ENCODE data around the gene BARHL2.

BARHL2 gene

DNA sequence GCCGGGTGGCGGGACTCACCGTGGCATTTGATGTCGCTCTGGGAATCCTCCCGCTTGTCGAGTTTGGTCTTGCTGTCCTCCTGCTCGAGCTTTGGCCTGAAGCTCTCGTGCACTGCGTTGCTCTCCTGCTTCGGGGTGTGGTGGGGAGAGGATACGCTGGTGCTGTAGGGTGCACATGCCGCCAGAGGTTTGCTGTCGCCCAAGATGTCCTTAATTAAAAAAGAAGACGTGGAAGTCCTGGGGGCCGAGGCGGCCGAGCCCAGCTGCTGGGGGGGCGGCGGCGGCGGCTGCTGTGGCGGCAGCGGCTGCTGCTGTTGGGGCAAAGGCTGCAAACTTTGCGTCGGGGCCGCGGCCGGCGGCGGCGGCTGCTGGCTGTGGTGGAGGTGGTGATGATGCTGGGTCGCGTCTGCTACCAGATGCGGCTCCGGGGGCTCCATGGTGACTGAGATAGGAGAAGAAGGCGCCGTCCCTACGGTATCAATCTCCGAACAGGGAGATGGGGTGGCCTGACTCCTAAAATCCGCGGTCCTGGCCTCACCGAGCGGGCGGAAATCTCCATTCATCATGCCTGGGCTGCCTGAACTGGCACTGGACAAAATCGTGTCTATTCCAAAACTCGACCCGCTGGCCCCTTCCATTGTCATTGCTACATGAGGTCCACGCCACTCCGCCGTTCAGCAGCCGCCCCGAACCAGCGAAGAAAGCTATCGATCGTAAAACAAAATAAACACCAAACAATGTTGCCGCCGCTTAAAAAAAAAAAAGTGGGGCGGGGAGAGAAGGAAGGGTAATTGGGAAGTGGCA is at the start of gene BARHL2:
TSS of gene BARHL2 (minus strand) at position 751 of the 804 bp plus-strand sequence. CDS start at position 644, 107 bp downstream.
- DNase-seq, result no peak

- no peak for DNase-seq
These were observed 46.8 kb upstream of the BARHL2 start for GRCh38 chr1:90763930-90764329.

DNA sequence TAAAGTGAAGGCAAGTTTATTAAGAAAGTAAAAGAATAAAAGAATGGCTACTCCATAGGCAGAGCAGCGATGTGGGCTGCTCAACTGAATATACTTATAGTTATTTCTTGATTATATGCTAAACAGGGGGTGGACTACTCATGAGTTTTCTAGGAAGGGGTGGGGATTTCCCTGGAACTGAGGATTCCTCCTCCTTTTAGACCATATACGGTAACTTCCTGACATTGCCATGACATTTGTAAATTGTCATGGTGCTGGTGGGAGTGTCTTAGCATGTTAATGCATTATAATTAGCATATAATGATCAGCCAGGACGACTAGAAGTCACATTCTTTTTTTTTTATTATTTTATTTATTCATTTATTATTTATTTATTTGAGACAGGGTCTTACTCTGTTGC is 46.4 kb upstream of the BARHL2 start:
- DNase-seq, result no peak

DNA sequence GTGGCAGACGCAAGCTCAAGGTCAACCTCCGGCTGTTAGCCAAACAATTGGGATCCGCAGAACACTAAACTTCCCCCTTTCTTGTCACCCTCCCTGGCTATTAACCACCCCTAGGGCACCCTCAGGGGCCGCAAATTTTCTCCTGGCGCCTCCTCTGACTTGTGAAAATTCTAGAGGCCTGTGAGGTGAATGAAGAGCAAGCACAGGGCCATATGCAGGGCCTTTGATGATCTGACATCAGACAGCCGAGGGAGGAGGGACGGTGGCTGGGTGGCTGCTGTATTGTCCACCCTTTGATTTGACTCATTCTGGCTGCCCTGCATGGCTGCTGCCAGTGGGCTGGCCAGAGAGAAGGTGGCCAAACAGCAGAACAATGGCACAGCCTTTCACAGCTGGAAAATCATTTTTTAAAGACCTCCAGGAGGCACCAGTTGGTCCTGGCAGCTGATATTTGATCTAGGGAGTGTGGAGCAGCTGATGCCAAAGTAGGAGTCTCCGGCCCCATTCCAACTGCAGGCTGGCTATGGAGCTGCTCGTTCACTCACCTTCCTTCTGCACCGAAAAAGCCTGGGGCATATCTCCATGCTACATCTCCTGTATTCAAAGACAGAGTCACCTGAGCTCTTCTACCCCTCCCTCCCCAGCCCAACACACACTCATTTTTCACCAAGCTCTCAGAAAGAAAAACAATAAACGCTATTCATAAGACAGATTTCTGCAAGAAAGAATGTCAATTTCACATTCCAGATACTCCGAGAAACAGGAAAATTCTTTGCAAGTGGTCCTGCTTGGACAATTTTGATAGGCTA is 44.9 kb upstream of the BARHL2 start:
- DNase-seq, result no peak

- DNase-seq, result no peak
These were observed 44.1 kb upstream of the BARHL2 start for GRCh38 chr1:90761156-90761555.

- DNase-seq, result no peak
These were observed 36.5 kb upstream of the BARHL2 start for GRCh38 chr1:90753556-90753955.

- DNase-seq, result no peak
These were observed 31.6 kb upstream of the BARHL2 start for GRCh38 chr1:90748668-90749067.

- no peak for DNase-seq
These were observed 29.8 kb upstream of the BARHL2 start for GRCh38 chr1:90746857-90747256.

GRCh38 chr1:90745972-90746371 is 28.9 kb upstream of the BARHL2 start:
- no peak for DNase-seq

DNA sequence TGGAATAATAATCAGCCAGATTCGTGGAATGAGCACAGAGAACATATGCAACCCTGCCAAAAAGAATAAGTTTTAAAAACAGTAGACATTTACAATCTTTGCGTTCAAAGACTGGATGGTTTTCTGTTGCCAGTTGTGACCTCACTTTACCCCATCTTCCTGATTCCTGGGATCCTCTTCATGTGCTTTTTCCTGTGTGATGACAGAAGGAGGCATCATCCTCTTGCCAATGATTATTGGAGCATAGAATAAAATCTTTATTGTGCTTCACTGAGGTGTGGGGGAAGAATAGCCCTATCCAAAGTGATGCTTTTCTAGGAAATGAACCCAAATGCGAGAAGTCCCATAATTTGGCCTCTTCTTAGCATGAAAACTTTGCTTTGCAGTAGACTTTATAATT is 15.0 kb upstream of the BARHL2 start:
- no peak for DNase-seq

DNA sequence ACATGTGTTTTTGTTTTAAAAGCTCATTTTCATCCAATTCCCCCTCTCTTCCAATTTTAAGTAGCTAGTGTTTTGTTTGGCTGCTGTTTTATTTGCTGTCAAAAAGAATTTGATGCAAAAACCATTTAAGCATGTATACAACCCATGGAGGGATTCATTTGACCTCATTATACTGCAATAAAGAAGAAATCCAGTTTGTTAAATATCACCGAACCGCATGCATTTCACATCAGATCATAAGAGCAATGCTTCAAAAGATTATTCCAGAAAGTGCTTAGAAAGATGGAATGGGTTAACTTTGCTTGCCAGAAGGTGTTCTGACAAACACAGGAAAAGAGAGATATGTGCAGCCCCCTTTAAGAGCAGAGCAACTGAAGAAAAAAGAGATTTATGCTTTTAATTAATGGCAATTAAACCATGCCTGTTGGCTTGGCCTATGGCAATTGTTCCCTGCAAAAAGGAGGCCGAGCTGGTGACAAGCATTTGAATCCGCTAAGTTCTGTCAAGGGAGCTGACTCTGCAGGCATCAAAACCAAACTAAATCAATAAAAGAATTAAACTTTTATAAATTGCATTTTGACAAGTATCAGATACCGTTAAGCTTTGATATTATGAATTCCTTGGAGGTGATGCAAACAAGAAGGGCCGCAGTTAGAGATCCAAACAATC is 14.4 kb upstream of the BARHL2 start:
- DNase-seq, result no peak

DNA sequence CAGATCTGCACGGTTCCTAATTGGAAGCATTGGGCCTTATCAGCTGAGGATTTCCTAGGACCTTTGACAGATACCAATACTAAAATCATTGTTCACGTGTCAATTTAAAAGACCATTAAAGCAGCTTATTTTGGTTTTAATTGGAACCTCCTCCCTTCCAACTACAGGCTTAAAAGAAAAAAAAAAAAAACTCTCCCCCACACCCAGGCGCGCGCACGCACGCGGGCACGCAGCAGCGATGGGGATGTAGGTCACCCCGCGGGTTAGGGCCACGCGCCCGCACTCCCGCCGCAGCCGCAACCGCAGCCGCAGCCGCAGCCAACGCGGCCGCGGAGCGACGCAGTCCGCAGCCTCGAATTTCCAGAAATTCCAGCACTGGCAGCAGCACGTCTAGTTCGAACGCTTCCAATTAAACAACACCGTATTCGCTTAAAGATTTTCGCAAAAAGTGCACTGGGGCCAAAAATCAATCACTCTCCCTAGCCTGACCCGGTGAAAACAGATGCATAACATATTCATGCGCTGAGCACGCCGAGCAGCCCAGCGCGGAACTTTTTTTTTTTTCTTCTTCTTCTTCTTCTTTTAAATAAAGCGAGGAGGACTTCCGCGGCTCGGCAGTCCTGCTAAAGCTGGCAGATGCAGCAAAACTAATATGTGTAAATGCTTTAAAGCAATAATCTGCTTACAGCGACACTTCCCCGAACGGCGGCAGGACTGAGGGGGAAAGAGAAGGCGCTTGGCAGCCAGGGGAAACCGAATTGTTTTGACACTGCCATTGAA is 13.3 kb upstream of the BARHL2 start:
- no peak for DNase-seq

- no peak for DNase-seq
These were observed 12.6 kb upstream of the BARHL2 start for GRCh38 chr1:90729504-90730242.

GRCh38 chr1:90728502-90729287 is 11.6 kb upstream of the BARHL2 start:
- no peak for DNase-seq

DNA sequence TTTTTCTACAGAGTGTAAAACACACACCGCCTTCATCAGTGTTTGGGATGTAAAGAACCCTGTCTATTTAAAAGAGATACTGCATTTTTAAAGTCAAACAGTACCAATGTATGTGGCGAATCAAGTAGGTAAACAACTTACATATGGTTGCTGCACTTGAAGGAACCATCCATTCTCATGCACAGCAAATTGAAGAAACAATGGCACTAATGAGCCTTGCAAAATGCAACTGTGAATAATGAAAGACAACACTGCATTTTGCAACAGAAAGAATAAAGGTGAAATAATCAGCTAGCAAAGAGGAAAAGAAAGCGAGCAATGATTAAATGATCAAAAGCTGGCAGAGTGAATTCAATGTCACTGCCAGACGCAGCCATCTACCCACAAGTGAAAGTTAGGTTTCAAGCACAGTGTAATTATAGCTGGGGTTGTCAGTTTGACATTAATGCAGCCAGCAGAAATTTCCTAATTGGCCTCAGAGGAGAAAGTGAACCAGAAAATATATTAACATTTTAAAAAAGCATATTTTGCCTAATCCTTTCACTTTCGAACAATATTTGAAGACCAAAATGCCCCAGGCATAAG is 10.9 kb upstream of the BARHL2 start:
- no peak for DNase-seq

DNA sequence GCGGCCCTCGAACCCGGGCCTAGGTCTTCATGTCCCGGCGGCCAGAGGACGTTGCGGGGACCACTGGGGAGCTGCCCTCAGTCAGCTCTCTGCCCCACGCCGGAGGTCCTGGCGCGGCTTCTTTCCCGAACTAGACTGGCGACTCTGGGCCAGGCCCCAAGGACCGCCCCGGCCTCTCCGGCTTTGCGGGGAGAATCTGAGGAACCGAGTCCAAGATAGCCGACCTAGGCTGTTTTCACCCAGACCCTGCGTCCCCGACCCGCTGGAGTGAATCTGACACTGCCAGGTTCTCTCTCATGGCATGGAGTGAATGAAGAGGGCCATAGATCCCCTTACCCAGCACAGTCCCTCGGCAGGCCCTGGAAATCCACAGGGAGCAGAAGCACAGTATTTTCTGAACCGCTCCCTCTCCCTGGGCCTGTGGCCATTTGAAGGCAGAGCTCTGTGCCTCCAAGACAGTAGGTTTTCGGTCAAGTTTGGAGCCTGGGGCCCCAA is 9.9 kb upstream of the BARHL2 start:
- no peak for DNase-seq

GRCh38 chr1:90726425-90726985 is 9.4 kb upstream of the BARHL2 start:
- DNase-seq, result no peak

GRCh38 chr1:90725657-90726424 is 8.7 kb upstream of the BARHL2 start:
- DNase-seq, result no peak

DNA sequence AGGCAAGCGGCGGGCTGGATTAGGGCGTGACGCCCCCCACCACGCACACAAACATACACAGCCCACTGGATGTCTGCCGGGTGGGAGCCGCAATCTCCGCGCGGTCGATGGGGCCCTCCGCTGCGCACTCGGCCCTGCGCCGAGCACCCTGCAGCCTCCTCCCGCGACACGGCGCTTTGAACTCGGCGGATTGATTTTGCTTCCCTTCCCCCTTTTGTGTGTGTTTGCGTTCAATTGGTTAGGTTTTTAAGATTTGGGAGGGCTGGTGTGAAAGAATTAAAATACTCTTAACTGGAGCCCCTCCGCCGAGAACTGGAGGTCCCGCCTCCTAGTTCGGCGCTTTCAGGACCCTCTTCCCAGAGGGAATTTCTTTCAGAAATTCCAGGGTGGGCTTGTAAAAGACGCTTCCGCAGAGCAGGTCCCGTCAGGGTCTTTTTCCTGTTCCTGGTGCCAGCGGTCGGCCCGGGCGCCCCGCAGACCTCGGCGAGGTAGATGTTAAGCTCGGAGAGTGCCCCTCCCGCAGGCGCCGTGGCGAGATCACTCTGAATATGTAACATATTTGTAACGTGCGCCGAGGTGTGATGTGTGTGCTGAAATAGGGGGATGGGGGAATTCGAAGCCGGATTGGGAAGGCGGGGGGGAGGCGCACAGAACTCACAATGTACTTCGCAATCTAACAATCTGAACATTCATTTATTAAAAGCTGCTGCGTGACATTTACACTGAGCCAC is 8.0 kb upstream of the BARHL2 start:
- no peak for DNase-seq

All from activated effector memory CD4-positive, alpha-beta T cell treated with anti-CD3 and anti-CD28 coated beads, Interleukin-2, amount 50 U/mL, for 16 hours (primary cell).